ENCODE data around the gene FBXO30.

Gene FBXO30, protein sequence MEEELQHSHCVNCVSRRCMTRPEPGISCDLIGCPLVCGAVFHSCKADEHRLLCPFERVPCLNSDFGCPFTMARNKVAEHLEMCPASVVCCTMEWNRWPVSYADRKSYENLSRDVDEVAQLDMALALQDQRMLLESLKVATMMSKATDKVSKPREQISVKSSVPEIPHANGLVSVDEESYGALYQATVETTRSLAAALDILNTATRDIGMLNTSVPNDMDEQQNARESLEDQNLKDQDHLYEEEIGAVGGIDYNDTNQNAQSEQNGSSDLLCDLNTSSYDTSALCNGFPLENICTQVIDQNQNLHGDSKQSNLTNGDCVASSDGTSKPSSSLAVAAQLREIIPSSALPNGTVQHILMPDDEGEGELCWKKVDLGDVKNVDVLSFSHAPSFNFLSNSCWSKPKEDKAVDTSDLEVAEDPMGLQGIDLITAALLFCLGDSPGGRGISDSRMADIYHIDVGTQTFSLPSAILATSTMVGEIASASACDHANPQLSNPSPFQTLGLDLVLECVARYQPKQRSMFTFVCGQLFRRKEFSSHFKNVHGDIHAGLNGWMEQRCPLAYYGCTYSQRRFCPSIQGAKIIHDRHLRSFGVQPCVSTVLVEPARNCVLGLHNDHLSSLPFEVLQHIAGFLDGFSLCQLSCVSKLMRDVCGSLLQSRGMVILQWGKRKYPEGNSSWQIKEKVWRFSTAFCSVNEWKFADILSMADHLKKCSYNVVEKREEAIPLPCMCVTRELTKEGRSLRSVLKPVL

GRCh38 chr6:145814501-145815308, at the start of gene FBXO30:
Gene FBXO30 (minus strand): TSS chr6:145814795. CDS start chr6:145806405, 8,390 bp downstream.
- DNase-seq (ENCODE audit: low read depth in 2 of 3, low spot score in 2 of 3), result peak; percentile 57 to 78 (median 58)

DNA sequence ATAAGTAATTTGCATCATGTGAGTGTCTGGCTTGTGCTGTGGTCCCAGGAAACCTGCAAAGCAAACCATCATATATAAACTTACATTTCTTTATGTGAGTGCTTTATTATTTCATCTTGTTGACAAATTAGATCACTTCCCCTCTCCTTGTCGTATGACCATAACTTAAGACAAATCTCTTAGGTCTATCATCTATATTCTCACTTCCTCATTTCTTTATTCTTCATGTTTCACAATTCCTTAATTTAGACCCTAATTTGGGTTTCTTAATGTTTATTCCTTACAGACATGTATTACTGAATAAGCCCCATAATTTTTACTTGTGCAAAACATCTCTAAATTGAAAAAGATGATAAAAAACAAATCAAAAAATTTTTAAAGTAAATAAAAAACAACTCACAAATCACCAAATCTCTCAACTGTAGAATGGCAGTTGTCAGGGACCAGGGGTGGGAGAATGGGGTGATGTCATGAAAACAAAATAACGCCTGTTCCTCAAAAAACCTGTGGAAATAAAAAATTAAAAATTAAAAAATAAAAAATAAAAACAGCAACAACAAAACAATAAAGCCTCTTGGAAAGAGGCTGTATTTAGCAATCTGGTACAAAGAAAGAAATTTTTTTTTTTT, 49.5 kb upstream of the FBXO30 start:
- no peak for DNase-seq (ENCODE audit: low read depth in 2 of 3, low spot score in 2 of 3)

GRCh38 chr6:145863366-145863765, 48.8 kb upstream of the FBXO30 start:
- DNase-seq (ENCODE audit: low read depth in 2 of 3, low spot score in 2 of 3), result no peak

DNA sequence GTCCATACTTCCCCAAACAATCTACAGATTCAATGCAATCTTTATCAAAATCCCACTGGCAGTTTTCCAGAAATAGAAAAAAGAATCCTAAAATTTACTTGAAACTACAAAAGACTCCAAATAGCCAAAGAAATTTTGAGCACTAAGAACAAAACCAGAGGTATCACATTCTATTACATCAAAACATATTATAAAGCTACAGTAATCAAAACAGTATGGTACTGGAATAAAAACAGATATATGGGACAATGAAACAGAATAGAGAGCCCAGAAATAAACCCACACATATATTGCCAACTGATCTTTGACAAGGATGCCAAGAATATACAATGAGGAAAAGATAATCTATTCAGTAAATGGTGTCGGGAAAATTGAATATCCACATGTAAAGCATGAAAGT, 46.0 kb upstream of the FBXO30 start:
- no peak for DNase-seq (ENCODE audit: low read depth in 2 of 3, low spot score in 2 of 3)

DNA sequence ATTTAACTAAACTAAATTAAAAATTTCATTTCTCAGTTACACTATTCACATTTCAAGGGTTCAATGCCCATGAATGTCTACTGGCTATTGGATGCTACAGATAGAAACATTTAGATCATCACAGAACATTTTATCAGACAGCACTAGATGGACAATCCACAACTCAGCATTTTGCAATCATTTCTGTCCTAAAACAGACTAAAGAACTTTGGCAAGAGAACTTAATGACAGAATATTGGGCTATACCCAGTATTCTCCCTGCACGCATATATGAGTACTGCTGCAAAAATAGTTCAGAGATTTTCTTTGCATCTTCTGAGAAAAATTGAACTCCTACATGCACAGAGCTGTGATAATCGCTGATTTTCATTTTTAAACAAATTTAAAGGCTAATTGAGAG, 36.1 kb upstream of the FBXO30 start:
- no peak for DNase-seq (ENCODE audit: low read depth in 2 of 3, low spot score in 2 of 3)

GRCh38 chr6:145848541-145848940, 33.9 kb upstream of the FBXO30 start:
- no peak for DNase-seq (ENCODE audit: low read depth in 2 of 3, low spot score in 2 of 3)

DNA sequence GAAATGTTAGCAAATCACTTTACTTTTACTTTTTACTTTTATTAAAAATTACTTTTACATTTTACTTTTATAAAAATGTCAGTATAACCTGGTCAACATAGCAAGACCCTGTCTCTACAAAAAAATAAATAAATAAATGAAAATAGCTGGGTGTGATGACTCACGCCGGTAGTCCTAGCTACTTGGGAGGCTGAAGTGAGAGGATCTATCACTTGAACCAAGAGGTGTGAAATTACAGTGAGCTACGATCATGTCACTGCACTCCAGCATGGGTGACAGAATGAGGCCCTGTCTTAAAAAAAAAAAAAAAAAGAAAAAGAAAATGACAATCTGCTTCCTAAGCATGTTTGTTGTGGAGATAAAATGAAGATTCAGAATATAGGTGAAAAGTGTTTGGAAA, 31.0 kb upstream of the FBXO30 start:
- DNase-seq (ENCODE audit: low read depth in 2 of 3, low spot score in 2 of 3), result no peak

DNA sequence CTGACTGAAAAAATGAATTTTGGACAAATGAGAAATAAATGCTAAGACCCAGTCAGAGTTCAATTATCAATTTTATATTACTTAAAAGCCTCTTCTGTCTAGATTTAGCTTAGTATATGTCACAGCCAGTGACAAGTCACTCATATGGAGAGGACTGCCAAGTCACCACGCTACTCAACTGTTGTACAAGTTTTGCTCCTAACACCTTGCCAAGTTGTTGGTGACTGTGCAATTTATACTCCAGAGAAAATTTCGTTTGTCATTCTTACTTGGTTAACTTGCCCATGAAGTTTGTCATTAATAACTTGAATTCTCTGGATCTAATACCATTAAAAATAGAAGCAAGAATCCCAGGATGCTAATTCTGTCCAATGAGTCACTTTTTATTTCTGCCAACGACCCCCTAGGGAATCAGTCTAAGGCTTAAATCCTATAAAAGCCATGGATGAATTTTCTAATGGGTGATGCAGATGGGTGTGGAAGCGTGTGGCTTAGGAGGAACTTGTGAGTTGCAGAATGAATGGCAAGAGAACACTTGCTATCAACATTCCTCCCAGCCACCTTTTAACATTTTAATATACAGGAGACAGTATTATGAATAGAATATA, 30.4 kb upstream of the FBXO30 start:
- DNase-seq (ENCODE audit: low read depth in 2 of 3, low spot score in 2 of 3), result no peak

DNA sequence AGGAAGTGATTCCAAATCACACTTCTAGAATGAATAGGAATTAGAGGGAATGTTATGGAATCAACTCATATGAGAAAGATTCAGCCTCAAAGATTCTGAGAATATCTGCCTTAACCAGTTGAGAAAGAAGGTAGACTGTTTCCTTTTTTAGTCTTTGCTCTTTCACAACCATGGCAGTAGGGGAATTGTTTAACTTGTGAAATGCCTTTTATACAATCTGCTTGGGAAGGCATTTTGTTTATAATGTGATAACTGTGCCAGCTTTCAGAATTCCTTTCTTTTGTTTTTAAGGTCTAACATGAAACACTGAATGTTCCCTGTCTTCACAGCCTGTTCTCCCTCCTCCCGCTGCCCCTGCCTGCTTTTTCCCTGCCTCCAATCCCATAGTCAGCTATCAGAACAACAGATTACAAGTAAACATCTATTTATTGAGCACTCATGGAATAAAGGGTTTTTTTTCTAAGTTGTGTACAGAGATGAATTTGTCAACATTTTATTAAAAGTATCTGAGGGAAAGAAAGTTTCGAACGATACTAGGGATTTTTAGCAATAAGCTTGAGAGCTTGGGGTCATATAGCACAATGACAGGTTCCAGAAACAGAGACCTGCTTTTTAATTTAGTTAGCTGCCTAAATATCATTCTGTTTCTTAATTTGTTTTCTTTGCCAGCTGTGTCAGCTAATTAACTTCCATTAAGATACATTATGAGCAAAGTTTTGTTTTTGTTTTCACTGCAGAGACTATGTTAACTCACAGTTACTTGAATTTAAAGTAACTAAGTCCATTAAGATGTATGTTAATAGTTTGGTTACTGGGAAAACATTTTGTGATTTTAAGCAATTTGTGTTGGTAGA, 28.3 kb upstream of the FBXO30 start:
- no peak for DNase-seq (ENCODE audit: low read depth in 2 of 3, low spot score in 2 of 3)

GRCh38 chr6:145841668-145842067, 27.1 kb upstream of the FBXO30 start:
- DNase-seq (ENCODE audit: low read depth in 2 of 3, low spot score in 2 of 3), result no peak

DNA sequence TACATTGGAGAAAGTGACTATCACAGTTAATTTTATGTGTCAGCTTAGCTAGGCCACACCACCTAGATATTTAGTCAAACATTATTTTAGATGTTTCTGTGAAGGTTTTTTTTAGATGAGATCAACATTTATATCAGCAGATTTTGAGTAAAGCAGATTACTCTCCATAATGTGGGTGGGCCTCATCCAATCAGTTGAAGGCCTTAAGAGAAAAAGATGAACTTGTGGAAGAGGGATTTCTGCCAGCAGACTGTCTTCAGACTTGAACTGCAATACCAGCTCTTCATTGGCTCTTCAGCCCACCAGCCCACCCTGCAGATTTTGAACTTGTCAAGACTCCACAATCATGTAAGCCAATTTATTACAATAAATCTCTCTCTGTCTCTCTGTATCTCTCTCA, 25.1 kb upstream of the FBXO30 start:
- DNase-seq (ENCODE audit: low read depth in 2 of 3, low spot score in 2 of 3), result no peak

DNA sequence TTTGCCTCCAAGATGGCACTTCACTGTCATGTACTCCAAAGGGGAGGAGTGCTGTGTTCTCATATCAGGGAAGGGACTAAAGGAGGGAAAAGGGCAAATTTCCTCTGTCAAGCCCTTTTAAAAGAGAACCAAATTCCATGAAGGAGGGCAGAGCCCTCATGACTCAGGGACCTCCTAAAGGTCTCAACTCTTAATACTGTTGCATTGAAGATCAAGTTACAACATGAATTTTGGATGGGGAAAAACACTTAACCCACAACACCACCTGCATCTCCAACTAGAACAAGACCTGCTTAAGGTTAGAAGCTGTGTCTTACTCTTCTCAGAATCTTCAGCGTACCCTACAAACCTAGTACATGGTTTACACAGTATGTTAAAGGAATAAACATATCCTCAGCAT, 23.7 kb upstream of the FBXO30 start:
- DNase-seq (ENCODE audit: low read depth in 2 of 3, low spot score in 2 of 3), result no peak

- no peak for DNase-seq (ENCODE audit: low read depth in 2 of 3, low spot score in 2 of 3)
Measured at GRCh38 chr6:145836772-145837171, 22.2 kb upstream of the FBXO30 start.

- no peak for DNase-seq (ENCODE audit: low read depth in 2 of 3, low spot score in 2 of 3)
Measured at GRCh38 chr6:145836170-145836569, 21.6 kb upstream of the FBXO30 start.

DNA sequence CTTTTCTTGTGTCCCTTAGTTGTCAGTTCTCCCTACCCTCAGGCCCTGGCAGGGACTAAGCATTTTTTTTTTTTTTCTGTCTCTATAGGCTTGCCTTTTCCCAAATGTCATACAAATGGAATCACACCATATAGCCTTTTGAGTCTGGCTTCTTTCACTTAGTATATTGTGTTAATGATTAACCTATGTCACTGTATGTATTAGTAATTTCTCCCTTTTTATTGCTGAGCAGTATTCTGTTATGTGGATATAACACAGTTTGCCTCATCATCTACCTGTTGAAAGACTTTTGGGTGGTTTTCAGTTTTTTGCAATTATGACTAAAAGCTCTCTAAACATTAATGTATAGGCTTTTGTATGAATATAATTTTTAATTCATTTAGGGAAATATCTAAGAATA, 16.0 kb upstream of the FBXO30 start:
- no peak for DNase-seq (ENCODE audit: low read depth in 2 of 3, low spot score in 2 of 3)

- no peak for DNase-seq (ENCODE audit: low read depth in 2 of 3, low spot score in 2 of 3)
Measured at GRCh38 chr6:145829950-145830349, 15.4 kb upstream of the FBXO30 start.

- no peak for DNase-seq (ENCODE audit: low read depth in 2 of 3, low spot score in 2 of 3)
Measured at GRCh38 chr6:145829102-145829501, 14.5 kb upstream of the FBXO30 start.

GRCh38 chr6:145824344-145824743, 9.7 kb upstream of the FBXO30 start:
- DNase-seq (ENCODE audit: low read depth in 2 of 3, low spot score in 2 of 3), result no peak

DNA sequence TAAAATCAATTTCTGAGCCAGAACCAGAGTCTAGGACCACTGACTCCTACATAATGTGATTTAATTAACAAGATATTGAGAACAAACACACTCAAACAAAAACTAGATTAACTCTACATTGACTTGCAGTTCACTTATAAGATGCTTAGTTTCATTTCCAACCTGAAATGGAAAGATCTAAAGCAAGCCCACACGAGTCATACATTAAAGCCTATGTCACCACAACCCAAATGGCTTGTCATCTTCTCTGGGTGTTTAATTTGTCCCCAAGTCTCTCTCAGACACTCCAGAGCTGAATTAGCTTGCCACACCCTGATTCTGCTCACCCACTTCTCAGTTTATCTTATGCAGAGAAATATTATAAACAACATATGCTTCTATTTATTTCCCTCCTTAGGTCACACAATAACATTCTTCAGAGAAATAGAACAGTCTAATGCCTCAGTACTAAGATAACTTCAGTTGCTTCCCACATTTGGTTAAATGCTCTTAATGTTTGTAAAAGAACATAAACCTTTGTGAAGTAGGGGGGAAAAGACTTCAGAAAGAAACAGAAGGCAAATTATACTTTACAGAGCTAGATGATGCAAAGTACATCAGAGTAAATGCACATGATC, 8.8 kb upstream of the FBXO30 start:
- no peak for DNase-seq (ENCODE audit: low read depth in 2 of 3, low spot score in 2 of 3)
